Muscle layer of duodenum (tissue), 2 donors: ENCODE data around the gene GH2.
A peak's percentile ranks its signal among the peaks of the same experiment; 100 is the strongest.
"Not testable (repeated sequence)": the region's sequence is repeated elsewhere in the genome, so short reads cannot be mapped to it uniquely, and the experiment has no call there.

Source experiments
- H3K27ac ChIP-seq: one replicate; pipeline ENCODE4 v1.7.0; 2013; ENCODE audit warnings: mild to moderate bottlenecking, low read length
- H3K27me3 ChIP-seq: one replicate; pipeline ENCODE4 v1.7.0; 2013; ENCODE audit warnings: low read depth, mild to moderate bottlenecking, control low read depth, low read length
- H3K36me3 ChIP-seq, 2 donors: one replicate each; pipeline ENCODE4 v1.7.0; 2013; ENCODE audit warnings: low read length in 2 of 2, control low read depth in 1 of 2, mild to moderate bottlenecking in 1 of 2; ENCODE audit not compliant: insufficient read depth in 2 of 2, control insufficient read depth in 1 of 2
- H3K4me1 ChIP-seq, 2 donors: one replicate each; pipeline ENCODE4 v1.7.0; 2013; ENCODE audit warnings: low read length in 2 of 2, mild to moderate bottlenecking in 2 of 2, control low read depth in 1 of 2, moderate library complexity in 1 of 2; ENCODE audit not compliant: insufficient read depth in 2 of 2, control insufficient read depth in 1 of 2
- H3K4me3 ChIP-seq, 2 donors: one replicate each; pipeline ENCODE4 v1.7.0; 2013; ENCODE audit warnings: low read length in 2 of 2, low read depth in 1 of 2, mild to moderate bottlenecking in 1 of 2
- H3K9me3 ChIP-seq, 2 donors: one replicate each; pipeline ENCODE4 v1.7.0; 2013; ENCODE audit warnings: low read length in 2 of 2, control low read depth in 1 of 2, mild to moderate bottlenecking in 1 of 2; ENCODE audit not compliant: control insufficient read depth in 1 of 2
- donor health status: healthy.

GH2 gene

GRCh38 chr17:63881935-63882601 lies at the start of gene GH2:
Gene GH2 (minus strand): TSS chr17:63881944. CDS start chr17:63881801, 143 bp downstream.
- H3K27me3 ChIP-seq: no peaks in the 10 kb centered on the region
- no peaks in the 10 kb centered on the region for H3K36me3 ChIP-seq
- no peaks in the 10 kb centered on the region for H3K4me1 ChIP-seq
- no peak within 1 kb of the TSS for H3K4me3 ChIP-seq
- no peak within 1 kb of the TSS for H3K27ac ChIP-seq
- no peaks in the 10 kb centered on the region for H3K9me3 ChIP-seq

GRCh38 chr17:63930951-63931575 lies 49.3 kb upstream of the GH2 start:
- Histone ChIP-seq H3K36me3 (no peaks in the 10 kb centered on the region), H3K4me3 (peak overlapping the region in 1 of 2 donors; percentile 33), H3K9me3 (no peaks in the 10 kb centered on the region), H3K27ac (no peak overlapping the region), H3K4me1 (no peaks in the 10 kb centered on the region), H3K27me3 (no peaks in the 10 kb centered on the region)

GRCh38 chr17:63929860-63930766 lies 48.4 kb upstream of the GH2 start:
- Histone ChIP-seq H3K36me3 (no peaks in the 10 kb centered on the region), H3K4me1 (no peaks in the 10 kb centered on the region), H3K27me3 (no peaks in the 10 kb centered on the region), H3K4me3 (no peak overlapping the region), H3K9me3 (no peaks in the 10 kb centered on the region), H3K27ac (no peak overlapping the region)

- no peak overlapping the region for H3K27ac ChIP-seq
- H3K4me3 ChIP-seq: no peak overlapping the region
- H3K9me3 ChIP-seq: no peaks in the 10 kb centered on the region
- H3K27me3 ChIP-seq: no peaks in the 10 kb centered on the region
- H3K36me3 ChIP-seq: no peaks in the 10 kb centered on the region
- H3K4me1 ChIP-seq: no peaks in the 10 kb centered on the region
Measured at GRCh38 chr17:63928966-63929695, 47.4 kb upstream of the GH2 start.

- Histone ChIP-seq H3K4me3 (no peak overlapping the region), H3K27ac (no peak overlapping the region), H3K27me3 (no peaks in the 10 kb centered on the region), H3K4me1 (no peaks in the 10 kb centered on the region), H3K9me3 (no peaks in the 10 kb centered on the region), H3K36me3 (no peaks in the 10 kb centered on the region)
Measured at GRCh38 chr17:63928172-63928666, 46.5 kb upstream of the GH2 start.

- no peak overlapping the region for H3K27ac ChIP-seq
- H3K9me3 ChIP-seq: no peaks in the 10 kb centered on the region
- H3K36me3 ChIP-seq: no peaks in the 10 kb centered on the region
- no peaks in the 10 kb centered on the region for H3K4me1 ChIP-seq
- H3K27me3 ChIP-seq: no peaks in the 10 kb centered on the region
- H3K4me3 ChIP-seq: no peak overlapping the region
Measured at GRCh38 chr17:63927464-63928171, 45.9 kb upstream of the GH2 start.

GRCh38 chr17:63926164-63926563 lies 44.4 kb upstream of the GH2 start:
- Histone ChIP-seq H3K4me1 (no peaks in the 10 kb centered on the region), H3K4me3 (no peak overlapping the region), H3K27me3 (no peaks in the 10 kb centered on the region), H3K36me3 (no peaks in the 10 kb centered on the region), H3K27ac (no peak overlapping the region), H3K9me3 (no peaks in the 10 kb centered on the region)

- Histone ChIP-seq H3K36me3 (no peaks in the 10 kb centered on the region), H3K27ac (no peak overlapping the region), H3K27me3 (no peaks in the 10 kb centered on the region), H3K9me3 (no peaks in the 10 kb centered on the region), H3K4me1 (no peaks in the 10 kb centered on the region), H3K4me3 (no peak overlapping the region)
Measured at GRCh38 chr17:63925615-63926014, 43.9 kb upstream of the GH2 start.

- H3K9me3 ChIP-seq, H3K36me3 ChIP-seq, H3K4me1 ChIP-seq: not testable (repeated sequence)
Measured at GRCh38 chr17:63922402-63922801, 40.7 kb upstream of the GH2 start.

GRCh38 chr17:63920779-63921178 lies 39.0 kb upstream of the GH2 start:
- not testable (repeated sequence) for H3K4me1 ChIP-seq, H3K4me3 ChIP-seq, H3K27me3 ChIP-seq, H3K9me3 ChIP-seq, H3K36me3 ChIP-seq, H3K27ac ChIP-seq

More at GRCh38 chr17:63922402-63922801, 40.7 kb upstream of the GH2 start:
- not testable (repeated sequence) for H3K4me3 ChIP-seq, H3K27me3 ChIP-seq, H3K27ac ChIP-seq
